SU-DHL-6 (cell line): ENCODE measurements around the gene MRTFB.

Experiments used
- H2AFZ ChIP-seq: fragments of 200-600 bp; sonication (generic); 2 replicates; pipeline ENCODE4 v1.6.1; 2014; ENCODE audit warnings: low read depth, mild to moderate bottlenecking, moderate library complexity, mixed read lengths, antibody characterized with exemption, low read length; ENCODE audit not compliant: severe bottlenecking
- H3F3A ChIP-seq: fragments of 200-600 bp; shearing (Covaris generic); 2 replicates; pipeline ENCODE4 v1.6.0; 2016; ENCODE audit warnings: antibody characterized with exemption, mild to moderate bottlenecking; ENCODE audit not compliant: insufficient read depth
- H3K27ac ChIP-seq: fragments of 200-600 bp; sonication (generic); 2 replicates; pipeline ENCODE4 v1.5.1; 2016; ENCODE audit warnings: low read depth, mild to moderate bottlenecking, low read length, moderate library complexity, mixed read lengths
- H3K27me3 ChIP-seq: fragments of 200-600 bp; sonication (generic), shearing (Covaris generic); 2 replicates; pipeline ENCODE4 v1.6.0; 2014; ENCODE audit warnings: mild to moderate bottlenecking, low read length
- H3K36me3 ChIP-seq: fragments of 200-600 bp; sonication (generic); 2 replicates; pipeline ENCODE4 v1.6.1; 2014; ENCODE audit warnings: mild to moderate bottlenecking, low read length, mixed read lengths
- H3K4me2 ChIP-seq: fragments of 300-600, 200-600 bp; shearing (Covaris generic), sonication (generic); 2 replicates; pipeline ENCODE4 v1.6.0; 2014; ENCODE audit warnings: low read length, low read depth, mild to moderate bottlenecking; ENCODE audit not compliant: poor library complexity, severe bottlenecking
- H3K4me3 ChIP-seq: fragments of 200-600 bp; sonication (generic); 2 replicates; pipeline ENCODE4 v1.5.1; 2014; ENCODE audit warnings: antibody characterized with exemption, low read length, mild to moderate bottlenecking, mixed read lengths; ENCODE audit not compliant: insufficient read depth, poor library complexity, severe bottlenecking
- H3K79me2 ChIP-seq: fragments of 200-600 bp; sonication (generic); 2 replicates; pipeline ENCODE4 v1.6.1; 2014; ENCODE audit warnings: mild to moderate bottlenecking, low read length, moderate library complexity; ENCODE audit not compliant: insufficient read depth
- H3K9ac ChIP-seq: fragments of 200-600 bp; sonication (generic); 2 replicates; pipeline ENCODE4 v1.7.0; 2014; ENCODE audit warnings: mild to moderate bottlenecking, low read length
- H3K9me2 ChIP-seq: fragments of 200-600 bp; sonication (generic); replicated peaks from 2 replicates; pipeline ENCODE4 v1.6.1; 2014; ENCODE audit warnings: low read length; ENCODE audit not compliant: insufficient read depth
- H3K9me3 ChIP-seq: fragments of 200-600 bp; sonication (generic); 2 replicates; pipeline ENCODE4 v1.6.1; 2014; ENCODE audit warnings: low read length, mixed read lengths; ENCODE audit not compliant: insufficient read depth
- H4K20me1 ChIP-seq: fragments of 200-600 bp; sonication (generic); 2 replicates; pipeline ENCODE4 v1.6.1; 2014; ENCODE audit warnings: low read depth, mild to moderate bottlenecking, antibody characterized with exemption, low read length, moderate library complexity, mixed read lengths
- CTCF ChIP-seq: fragments of 200-600 bp; sonication (generic); IDR thresholded peaks from one replicate; pipeline ENCODE4 v1.5.1; 2017; ENCODE audit warnings: antibody characterized with exemption, mild to moderate bottlenecking, low read length, moderate library complexity; ENCODE audit not compliant: insufficient read depth, poor library complexity, severe bottlenecking
- EZH2phosphoT487 ChIP-seq: fragments of 200-600 bp; sonication (generic), shearing (Covaris generic); conservative IDR thresholded peaks from 2 replicates; pipeline ENCODE4 v1.6.1; 2018; ENCODE audit warnings: mild to moderate bottlenecking, antibody characterized with exemption, low read length, moderate library complexity, mixed read lengths

The MRTFB gene

GRCh38 chr16:14199624-14200023 lies 128.5 kb downstream of the MRTFB start:
- no peak overlapping the region for H3K4me3 ChIP-seq
- H3K4me2 ChIP-seq, result no peak overlapping the region
- H3K9ac ChIP-seq, result no peak overlapping the region
- TF ChIP-seq EZH2phosphoT487, result no peak
- TF ChIP-seq CTCF, result no peak
- H3F3A ChIP-seq, result no peaks in the 10 kb centered on the region
- H3K27ac ChIP-seq, result no peak overlapping the region
- H3K27me3 ChIP-seq, result no peaks in the 10 kb centered on the region
- peaks cover 4% of the 10 kb centered on the region; the same call in 1 of the 2 replicates for H3K36me3 ChIP-seq
- H3K9me3 ChIP-seq, result no peaks in the 10 kb centered on the region
- H2AFZ ChIP-seq, result no peak overlapping the region
- H3K79me2 ChIP-seq, result no peaks in the 10 kb centered on the region
- no peaks in the 10 kb centered on the region for H4K20me1 ChIP-seq
- H3K9me2 ChIP-seq, result no peaks in the 10 kb centered on the region

GRCh38 chr16:14202095-14202494 lies 131.0 kb downstream of the MRTFB start:
- peaks cover 4% of the 10 kb centered on the region; the same call in 1 of the 2 replicates for H3K36me3 ChIP-seq
- no peaks in the 10 kb centered on the region for H3K79me2 ChIP-seq
- H3K27me3 ChIP-seq, result no peaks in the 10 kb centered on the region
- H3K9me2 ChIP-seq, result no peaks in the 10 kb centered on the region
- H3K4me3 ChIP-seq, result no peak overlapping the region
- H3K9ac ChIP-seq, result no peak overlapping the region
- no peak overlapping the region for H3K27ac ChIP-seq
- no peak overlapping the region for H3K4me2 ChIP-seq
- H4K20me1 ChIP-seq, result no peaks in the 10 kb centered on the region
- H3K9me3 ChIP-seq, result no peaks in the 10 kb centered on the region
- no peak overlapping the region for H2AFZ ChIP-seq
- no peaks in the 10 kb centered on the region for H3F3A ChIP-seq
- no peak for TF ChIP-seq EZH2phosphoT487
- TF ChIP-seq CTCF, result no peak

GRCh38 chr16:14202697-14203096 lies 131.6 kb downstream of the MRTFB start:
- Histone ChIP-seq H3K9ac (no peak overlapping the region), H4K20me1 (no peaks in the 10 kb centered on the region), H3K4me3 (no peak overlapping the region), H3K9me2 (no peaks in the 10 kb centered on the region), H3F3A (no peaks in the 10 kb centered on the region), H3K79me2 (no peaks in the 10 kb centered on the region), H3K4me2 (no peak overlapping the region), H3K36me3 (peaks cover 4% of the 10 kb centered on the region; the same call in 1 of the 2 replicates), H3K9me3 (no peaks in the 10 kb centered on the region), H2AFZ (no peak overlapping the region), H3K27ac (no peak overlapping the region), H3K27me3 (no peaks in the 10 kb centered on the region)
- TF ChIP-seq CTCF (no peak), EZH2phosphoT487 (no peak)

- H3K4me2 ChIP-seq, result no peak overlapping the region
- no peak overlapping the region for H3K9ac ChIP-seq
- no peaks in the 10 kb centered on the region for H3K27me3 ChIP-seq
- H3F3A ChIP-seq, result no peaks in the 10 kb centered on the region
- no peak overlapping the region for H3K4me3 ChIP-seq
- H4K20me1 ChIP-seq, result no peaks in the 10 kb centered on the region
- no peaks in the 10 kb centered on the region for H3K9me2 ChIP-seq
- no peak overlapping the region for H2AFZ ChIP-seq
- no peaks in the 10 kb centered on the region for H3K79me2 ChIP-seq
- H3K27ac ChIP-seq, result no peak overlapping the region
- H3K36me3 ChIP-seq, result no peaks in the 10 kb centered on the region; the same call in 1 of the 2 replicates
- no peak for TF ChIP-seq CTCF
- no peak for TF ChIP-seq EZH2phosphoT487
- H3K9me3 ChIP-seq, result no peaks in the 10 kb centered on the region
These were observed 132.0 kb downstream of the MRTFB start for GRCh38 chr16:14203166-14203565.
